Measurements from ENCODE around the gene HAS3. TPM values are rescaled to one million over a fixed set of nuclear protein-coding genes. Genes with fewer than 3 reads are reported as not detected.

The HAS3 gene
- total RNA-seq, 1 experiment from 2014 or later: 66.9 TPM

DNA sequence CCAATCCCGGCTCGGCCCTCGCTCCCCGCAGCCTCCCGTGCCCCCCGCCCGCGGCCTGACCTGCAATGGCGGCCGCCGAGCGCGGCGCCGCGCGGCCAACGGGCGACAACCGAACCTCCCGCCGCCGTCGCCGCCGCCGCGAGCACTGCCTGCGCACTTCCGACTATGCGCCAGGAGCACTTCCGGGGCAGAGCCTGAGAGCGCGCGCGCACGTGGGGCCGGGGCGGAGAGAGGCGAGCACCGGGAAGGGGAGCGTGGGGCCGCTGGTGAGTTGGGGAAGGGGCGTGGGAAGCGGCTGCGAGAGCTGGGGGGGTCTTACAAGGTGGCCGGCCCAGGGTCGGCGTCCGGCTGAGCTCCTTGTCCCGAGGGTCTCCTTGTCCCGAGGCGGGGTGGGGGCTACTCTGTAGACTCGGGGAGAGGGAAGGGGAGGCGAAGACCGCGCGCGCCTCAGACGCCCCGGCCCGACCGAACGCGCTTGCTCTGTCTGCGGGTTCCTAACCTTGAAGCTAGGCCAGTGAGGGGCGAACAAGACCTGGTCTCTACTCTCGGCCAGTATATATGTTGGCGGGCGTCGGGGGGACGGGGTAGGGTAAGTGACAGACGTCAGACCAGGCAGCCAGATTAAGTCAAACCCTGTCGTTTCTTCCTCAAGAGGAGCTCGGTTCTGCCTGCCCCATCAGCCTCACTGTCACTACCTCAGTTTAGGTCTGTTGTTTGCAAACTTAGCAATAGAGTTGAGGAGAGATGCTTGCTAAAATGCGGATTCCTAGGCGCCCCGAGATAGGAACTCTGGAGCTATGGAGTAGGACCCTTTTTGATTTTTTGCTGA, 27.2 kb downstream of the HAS3 start, which contains the start of the genes CHTF8 and UTP4 (continued):
- TF ChIP-seq, protein P1, sequence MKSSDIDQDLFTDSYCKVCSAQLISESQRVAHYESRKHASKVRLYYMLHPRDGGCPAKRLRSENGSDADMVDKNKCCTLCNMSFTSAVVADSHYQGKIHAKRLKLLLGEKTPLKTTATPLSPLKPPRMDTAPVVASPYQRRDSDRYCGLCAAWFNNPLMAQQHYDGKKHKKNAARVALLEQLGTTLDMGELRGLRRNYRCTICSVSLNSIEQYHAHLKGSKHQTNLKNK (CRISPR knock-in tag; IDR thresholded peaks at IDR 0.05): no peak
- TF ChIP-seq, protein P2, sequence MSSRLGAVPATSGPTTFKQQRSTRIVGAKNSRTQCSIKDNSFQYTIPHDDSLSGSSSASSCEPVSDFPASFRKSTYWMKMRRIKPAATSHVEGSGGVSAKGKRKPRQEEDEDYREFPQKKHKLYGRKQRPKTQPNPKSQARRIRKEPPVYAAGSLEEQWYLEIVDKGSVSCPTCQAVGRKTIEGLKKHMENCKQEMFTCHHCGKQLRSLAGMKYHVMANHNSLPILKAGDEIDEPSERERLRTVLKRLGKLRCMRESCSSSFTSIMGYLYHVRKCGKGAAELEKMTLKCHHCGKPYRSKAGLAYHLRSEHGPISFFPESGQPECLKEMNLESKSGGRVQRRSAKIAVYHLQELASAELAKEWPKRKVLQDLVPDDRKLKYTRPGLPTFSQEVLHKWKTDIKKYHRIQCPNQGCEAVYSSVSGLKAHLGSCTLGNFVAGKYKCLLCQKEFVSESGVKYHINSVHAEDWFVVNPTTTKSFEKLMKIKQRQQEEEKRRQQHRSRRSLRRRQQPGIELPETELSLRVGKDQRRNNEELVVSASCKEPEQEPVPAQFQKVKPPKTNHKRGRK (CRISPR knock-in tag; IDR thresholded peaks at IDR 0.05; ENCODE audit: borderline replicate concordance): no peak
- TF ChIP-seq, protein P3, sequence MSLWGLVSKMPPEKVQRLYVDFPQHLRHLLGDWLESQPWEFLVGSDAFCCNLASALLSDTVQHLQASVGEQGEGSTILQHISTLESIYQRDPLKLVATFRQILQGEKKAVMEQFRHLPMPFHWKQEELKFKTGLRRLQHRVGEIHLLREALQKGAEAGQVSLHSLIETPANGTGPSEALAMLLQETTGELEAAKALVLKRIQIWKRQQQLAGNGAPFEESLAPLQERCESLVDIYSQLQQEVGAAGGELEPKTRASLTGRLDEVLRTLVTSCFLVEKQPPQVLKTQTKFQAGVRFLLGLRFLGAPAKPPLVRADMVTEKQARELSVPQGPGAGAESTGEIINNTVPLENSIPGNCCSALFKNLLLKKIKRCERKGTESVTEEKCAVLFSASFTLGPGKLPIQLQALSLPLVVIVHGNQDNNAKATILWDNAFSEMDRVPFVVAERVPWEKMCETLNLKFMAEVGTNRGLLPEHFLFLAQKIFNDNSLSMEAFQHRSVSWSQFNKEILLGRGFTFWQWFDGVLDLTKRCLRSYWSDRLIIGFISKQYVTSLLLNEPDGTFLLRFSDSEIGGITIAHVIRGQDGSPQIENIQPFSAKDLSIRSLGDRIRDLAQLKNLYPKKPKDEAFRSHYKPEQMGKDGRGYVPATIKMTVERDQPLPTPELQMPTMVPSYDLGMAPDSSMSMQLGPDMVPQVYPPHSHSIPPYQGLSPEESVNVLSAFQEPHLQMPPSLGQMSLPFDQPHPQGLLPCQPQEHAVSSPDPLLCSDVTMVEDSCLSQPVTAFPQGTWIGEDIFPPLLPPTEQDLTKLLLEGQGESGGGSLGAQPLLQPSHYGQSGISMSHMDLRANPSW (CRISPR knock-in tag; conservative IDR thresholded peaks at IDR 0.05; ENCODE audit: low read depth): no peak
- TF ChIP-seq NFYB (CRISPR knock-in tag; conservative IDR thresholded peaks at IDR 0.05; ENCODE audit: low read depth): no peak
- TF ChIP-seq, protein P4, sequence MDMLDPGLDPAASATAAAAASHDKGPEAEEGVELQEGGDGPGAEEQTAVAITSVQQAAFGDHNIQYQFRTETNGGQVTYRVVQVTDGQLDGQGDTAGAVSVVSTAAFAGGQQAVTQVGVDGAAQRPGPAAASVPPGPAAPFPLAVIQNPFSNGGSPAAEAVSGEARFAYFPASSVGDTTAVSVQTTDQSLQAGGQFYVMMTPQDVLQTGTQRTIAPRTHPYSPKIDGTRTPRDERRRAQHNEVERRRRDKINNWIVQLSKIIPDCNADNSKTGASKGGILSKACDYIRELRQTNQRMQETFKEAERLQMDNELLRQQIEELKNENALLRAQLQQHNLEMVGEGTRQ (CRISPR knock-in tag; IDR thresholded peaks at IDR 0.05): peak; percentile 81
- TF ChIP-seq, protein P5, sequence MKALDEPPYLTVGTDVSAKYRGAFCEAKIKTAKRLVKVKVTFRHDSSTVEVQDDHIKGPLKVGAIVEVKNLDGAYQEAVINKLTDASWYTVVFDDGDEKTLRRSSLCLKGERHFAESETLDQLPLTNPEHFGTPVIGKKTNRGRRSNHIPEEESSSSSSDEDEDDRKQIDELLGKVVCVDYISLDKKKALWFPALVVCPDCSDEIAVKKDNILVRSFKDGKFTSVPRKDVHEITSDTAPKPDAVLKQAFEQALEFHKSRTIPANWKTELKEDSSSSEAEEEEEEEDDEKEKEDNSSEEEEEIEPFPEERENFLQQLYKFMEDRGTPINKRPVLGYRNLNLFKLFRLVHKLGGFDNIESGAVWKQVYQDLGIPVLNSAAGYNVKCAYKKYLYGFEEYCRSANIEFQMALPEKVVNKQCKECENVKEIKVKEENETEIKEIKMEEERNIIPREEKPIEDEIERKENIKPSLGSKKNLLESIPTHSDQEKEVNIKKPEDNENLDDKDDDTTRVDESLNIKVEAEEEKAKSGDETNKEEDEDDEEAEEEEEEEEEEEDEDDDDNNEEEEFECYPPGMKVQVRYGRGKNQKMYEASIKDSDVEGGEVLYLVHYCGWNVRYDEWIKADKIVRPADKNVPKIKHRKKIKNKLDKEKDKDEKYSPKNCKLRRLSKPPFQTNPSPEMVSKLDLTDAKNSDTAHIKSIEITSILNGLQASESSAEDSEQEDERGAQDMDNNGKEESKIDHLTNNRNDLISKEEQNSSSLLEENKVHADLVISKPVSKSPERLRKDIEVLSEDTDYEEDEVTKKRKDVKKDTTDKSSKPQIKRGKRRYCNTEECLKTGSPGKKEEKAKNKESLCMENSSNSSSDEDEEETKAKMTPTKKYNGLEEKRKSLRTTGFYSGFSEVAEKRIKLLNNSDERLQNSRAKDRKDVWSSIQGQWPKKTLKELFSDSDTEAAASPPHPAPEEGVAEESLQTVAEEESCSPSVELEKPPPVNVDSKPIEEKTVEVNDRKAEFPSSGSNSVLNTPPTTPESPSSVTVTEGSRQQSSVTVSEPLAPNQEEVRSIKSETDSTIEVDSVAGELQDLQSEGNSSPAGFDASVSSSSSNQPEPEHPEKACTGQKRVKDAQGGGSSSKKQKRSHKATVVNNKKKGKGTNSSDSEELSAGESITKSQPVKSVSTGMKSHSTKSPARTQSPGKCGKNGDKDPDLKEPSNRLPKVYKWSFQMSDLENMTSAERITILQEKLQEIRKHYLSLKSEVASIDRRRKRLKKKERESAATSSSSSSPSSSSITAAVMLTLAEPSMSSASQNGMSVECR (CRISPR knock-in tag; IDR thresholded peaks at IDR 0.05; ENCODE audit: borderline replicate concordance): peak; percentile 81; the same call in 1 of the 2 replicates
- TF ChIP-seq ETV6 (CRISPR knock-in tag; IDR thresholded peaks at IDR 0.05): peak; percentile 84

DNA sequence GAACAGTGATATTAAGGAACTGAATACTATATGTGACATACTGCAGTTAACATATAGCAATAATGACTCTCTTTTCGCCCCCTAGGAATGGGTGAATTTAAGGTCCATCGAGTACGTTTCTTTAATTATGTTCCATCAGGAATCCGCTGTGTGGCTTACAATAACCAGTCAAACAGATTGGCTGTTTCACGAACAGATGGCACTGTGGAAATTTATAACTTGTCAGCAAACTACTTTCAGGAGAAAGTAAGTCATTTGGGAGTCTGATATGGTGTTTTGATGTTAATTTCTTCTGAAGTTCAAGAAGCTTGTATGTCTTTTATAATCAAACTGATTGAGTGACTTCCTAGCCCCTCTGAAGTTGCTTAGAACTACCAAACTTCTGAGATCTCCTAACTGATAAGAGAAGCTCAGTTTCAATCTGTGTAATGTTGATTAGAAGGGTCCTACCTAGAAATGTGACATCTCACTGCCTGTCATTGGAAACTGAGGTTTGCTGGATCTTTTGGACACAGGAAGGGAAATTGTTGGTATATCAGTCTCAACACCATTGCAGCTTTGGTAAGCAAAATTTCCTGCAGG, 28.0 kb downstream of the HAS3 start:
- H3K27ac Mint-ChIP-seq: peak overlapping the region; percentile 34; the same call in 1 of the 2 replicates
- H3K4me1 Mint-ChIP-seq: peaks cover 40% of the 10 kb centered on the region
- peaks cover 36% of the 10 kb centered on the region for H3K36me3 Mint-ChIP-seq
- no peak for ATAC-seq
- no peak for DNase-seq (ENCODE audit: low spot score)
- no peaks in the 10 kb centered on the region for H3K9me3 Mint-ChIP-seq
- ChIA-PET POLR2A (interaction anchor here (0.6 to 1.1 kb wide), 4 partner anchors 14 to 197 kb away, joined by 3 to 7 read pairs (median 4); no protein-coding TSS in a partner anchor), CTCF (interaction anchor here (0.5 to 1.3 kb wide), 7 partner anchors 9 to 230 kb away, joined by 3 to 7 read pairs (median 3); no protein-coding TSS in a partner anchor)
- no peaks in the 10 kb centered on the region for H3K27me3 Mint-ChIP-seq (ENCODE audit: low read depth)
- peak overlapping the region; percentile 96 for H3K4me3 Mint-ChIP-seq
- TF ChIP-seq NR3C1 (CRISPR knock-in tag; conservative IDR thresholded peaks at IDR 0.05; ENCODE audit: low read depth) (no peak), TEAD4 (CRISPR knock-in tag; IDR thresholded peaks at IDR 0.05) (no peak), HMGA2 (CRISPR knock-in tag; IDR thresholded peaks at IDR 0.05) (no peak), ETV6 (CRISPR knock-in tag; IDR thresholded peaks at IDR 0.05) (no peak), NFATC4 (CRISPR knock-in tag; IDR thresholded peaks at IDR 0.05) (no peak)
- TF ChIP-seq, protein P6, sequence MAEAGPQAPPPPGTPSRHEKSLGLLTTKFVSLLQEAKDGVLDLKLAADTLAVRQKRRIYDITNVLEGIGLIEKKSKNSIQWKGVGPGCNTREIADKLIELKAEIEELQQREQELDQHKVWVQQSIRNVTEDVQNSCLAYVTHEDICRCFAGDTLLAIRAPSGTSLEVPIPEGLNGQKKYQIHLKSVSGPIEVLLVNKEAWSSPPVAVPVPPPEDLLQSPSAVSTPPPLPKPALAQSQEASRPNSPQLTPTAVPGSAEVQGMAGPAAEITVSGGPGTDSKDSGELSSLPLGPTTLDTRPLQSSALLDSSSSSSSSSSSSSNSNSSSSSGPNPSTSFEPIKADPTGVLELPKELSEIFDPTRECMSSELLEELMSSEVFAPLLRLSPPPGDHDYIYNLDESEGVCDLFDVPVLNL (CRISPR knock-in tag; IDR thresholded peaks at IDR 0.05; ENCODE audit: borderline replicate concordance, low read depth): no peak
- TF ChIP-seq, protein P7, sequence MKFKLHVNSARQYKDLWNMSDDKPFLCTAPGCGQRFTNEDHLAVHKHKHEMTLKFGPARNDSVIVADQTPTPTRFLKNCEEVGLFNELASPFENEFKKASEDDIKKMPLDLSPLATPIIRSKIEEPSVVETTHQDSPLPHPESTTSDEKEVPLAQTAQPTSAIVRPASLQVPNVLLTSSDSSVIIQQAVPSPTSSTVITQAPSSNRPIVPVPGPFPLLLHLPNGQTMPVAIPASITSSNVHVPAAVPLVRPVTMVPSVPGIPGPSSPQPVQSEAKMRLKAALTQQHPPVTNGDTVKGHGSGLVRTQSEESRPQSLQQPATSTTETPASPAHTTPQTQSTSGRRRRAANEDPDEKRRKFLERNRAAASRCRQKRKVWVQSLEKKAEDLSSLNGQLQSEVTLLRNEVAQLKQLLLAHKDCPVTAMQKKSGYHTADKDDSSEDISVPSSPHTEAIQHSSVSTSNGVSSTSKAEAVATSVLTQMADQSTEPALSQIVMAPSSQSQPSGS (CRISPR knock-in tag; IDR thresholded peaks at IDR 0.05; ENCODE audit: borderline replicate concordance, low read depth): no peak
- TF ChIP-seq, protein P8, sequence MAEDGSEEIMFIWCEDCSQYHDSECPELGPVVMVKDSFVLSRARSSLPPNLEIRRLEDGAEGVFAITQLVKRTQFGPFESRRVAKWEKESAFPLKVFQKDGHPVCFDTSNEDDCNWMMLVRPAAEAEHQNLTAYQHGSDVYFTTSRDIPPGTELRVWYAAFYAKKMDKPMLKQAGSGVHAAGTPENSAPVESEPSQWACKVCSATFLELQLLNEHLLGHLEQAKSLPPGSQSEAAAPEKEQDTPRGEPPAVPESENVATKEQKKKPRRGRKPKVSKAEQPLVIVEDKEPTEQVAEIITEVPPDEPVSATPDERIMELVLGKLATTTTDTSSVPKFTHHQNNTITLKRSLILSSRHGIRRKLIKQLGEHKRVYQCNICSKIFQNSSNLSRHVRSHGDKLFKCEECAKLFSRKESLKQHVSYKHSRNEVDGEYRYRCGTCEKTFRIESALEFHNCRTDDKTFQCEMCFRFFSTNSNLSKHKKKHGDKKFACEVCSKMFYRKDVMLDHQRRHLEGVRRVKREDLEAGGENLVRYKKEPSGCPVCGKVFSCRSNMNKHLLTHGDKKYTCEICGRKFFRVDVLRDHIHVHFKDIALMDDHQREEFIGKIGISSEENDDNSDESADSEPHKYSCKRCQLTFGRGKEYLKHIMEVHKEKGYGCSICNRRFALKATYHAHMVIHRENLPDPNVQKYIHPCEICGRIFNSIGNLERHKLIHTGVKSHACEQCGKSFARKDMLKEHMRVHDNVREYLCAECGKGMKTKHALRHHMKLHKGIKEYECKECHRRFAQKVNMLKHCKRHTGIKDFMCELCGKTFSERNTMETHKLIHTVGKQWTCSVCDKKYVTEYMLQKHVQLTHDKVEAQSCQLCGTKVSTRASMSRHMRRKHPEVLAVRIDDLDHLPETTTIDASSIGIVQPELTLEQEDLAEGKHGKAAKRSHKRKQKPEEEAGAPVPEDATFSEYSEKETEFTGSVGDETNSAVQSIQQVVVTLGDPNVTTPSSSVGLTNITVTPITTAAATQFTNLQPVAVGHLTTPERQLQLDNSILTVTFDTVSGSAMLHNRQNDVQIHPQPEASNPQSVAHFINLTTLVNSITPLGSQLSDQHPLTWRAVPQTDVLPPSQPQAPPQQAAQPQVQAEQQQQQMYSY (CRISPR knock-in tag; IDR thresholded peaks at IDR 0.05): no peak
